ENCODE results near the gene FPGS. TPM values are rescaled to one million over a fixed set of nuclear protein-coding genes. Genes with fewer than 3 reads are reported as not detected.

Gene FPGS
- total and polyA plus RNA-seq, 11 donors: 36.8 to 55.1 (median 41.5) TPM

DNA sequence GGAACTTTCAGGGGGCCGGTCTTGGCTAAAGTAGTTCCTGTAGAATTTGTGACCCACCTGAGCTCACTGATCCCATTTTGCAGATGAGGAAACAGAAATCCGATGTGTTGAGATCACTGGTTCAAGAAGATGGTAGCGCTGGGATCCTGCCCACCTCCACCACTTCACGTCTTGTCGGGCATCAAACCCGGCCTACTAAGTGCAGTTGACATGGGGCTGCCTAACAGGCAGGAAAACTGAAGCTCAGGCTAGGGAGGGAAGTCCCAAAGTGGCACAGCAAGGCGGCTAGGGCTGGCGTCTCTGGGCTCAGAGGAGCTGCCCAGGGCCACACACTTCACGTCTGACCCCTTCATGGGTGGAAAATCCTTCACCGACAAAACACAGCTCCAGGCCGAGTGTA lies 52.3 kb downstream of the FPGS start:
- peak overlapping the region in 11 of 12 donors; percentile 49 to 94 (median 88) for H3K4me3 ChIP-seq
- H3K36me3 ChIP-seq: peaks cover 0 to 26% (median 19%) of the 10 kb centered on the region in 9 donors
- 54 to 67% (median 62%) methylated on average over 9 to 11 of the region's 11 CpGs for WGBS, 4 donors
- peaks cover 21 to 82% (median 55%) of the 10 kb centered on the region in 12 donors for H3K4me1 ChIP-seq
- no peak for ATAC-seq
- no peak for DNase-seq
- H3K9me3 ChIP-seq: peaks cover 0 to 2% (median 0%) of the 10 kb centered on the region in 12 donors
- no peaks in the 10 kb centered on the region for H3K27me3 ChIP-seq
- peak overlapping the region; percentile 85 to 98 (median 95) for H3K27ac ChIP-seq
- TF ChIP-seq CTCF (IDR thresholded peaks at IDR 0.05) (no peak), POLR2A (IDR thresholded peaks at IDR 0.05) (no peak)
- intact Hi-C loops (cut with DNase I): loop anchor here in 2 of 10 donors (5.0 to 10.0 kb wide), 2 partner anchors 90 to 93 kb away; no protein-coding TSS in a partner anchor

GRCh38 chr9:127855522-127855921 lies 52.8 kb downstream of the FPGS start:
- intact Hi-C loops (cut with DNase I): loop anchor here in 2 of 10 donors (5.0 to 10.0 kb wide), 2 partner anchors 91 to 93 kb away; no protein-coding TSS in a partner anchor
- peaks cover 22 to 87% (median 58%) of the 10 kb centered on the region in 12 donors for H3K4me1 ChIP-seq
- 92 to 95% (median 94%) methylated on average over 5 of the region's 5 CpGs for WGBS, 4 donors
- TF ChIP-seq POLR2A (IDR thresholded peaks at IDR 0.05) (no peak), CTCF (IDR thresholded peaks at IDR 0.05) (no peak)
- H3K4me3 ChIP-seq: peak overlapping the region in 2 of 12 donors; percentile 92
- peak overlapping the region; percentile 85 to 98 (median 95) for H3K27ac ChIP-seq
- no peaks in the 10 kb centered on the region for H3K9me3 ChIP-seq
- ATAC-seq (no peak), DNase-seq (no peak)
- peaks cover 0 to 21% (median 17%) of the 10 kb centered on the region in 9 donors for H3K36me3 ChIP-seq
- H3K27me3 ChIP-seq: no peaks in the 10 kb centered on the region

DNA sequence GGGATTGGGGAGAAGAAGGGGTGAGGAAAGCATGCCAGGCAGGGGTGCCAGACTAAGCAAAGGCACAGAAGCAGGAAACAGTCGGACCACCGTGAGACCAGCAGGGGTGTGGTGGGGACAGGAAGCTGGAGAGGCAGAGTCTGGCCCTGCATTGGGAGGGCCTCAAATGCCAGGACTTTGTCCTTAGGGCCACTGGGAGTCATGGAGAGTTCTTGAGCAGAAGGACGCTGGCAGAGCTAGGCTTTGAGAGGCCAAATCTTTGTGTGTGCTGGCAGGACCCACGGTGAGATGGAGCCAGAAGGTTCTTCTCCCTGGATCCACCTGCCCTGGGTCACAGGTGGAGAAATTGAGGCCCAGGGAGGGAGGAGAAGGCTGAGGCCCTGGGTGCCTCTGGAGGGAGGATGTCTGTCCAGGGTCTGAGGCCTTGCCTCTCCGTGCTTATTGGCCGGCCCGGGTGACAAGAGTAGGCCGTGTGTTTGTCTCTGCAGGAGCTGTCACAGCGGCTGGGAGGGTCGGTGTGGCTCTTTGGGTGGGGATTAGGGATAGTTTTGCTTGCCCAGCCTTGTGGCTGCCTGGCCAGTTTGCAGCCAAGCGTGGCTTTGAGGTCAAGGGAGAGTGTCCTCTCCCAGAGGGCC lies 53.5 kb downstream of the FPGS start:
- no peaks in the 10 kb centered on the region for H3K27me3 ChIP-seq
- H3K4me3 ChIP-seq: no peak overlapping the region
- ATAC-seq: no peak
- no peak for DNase-seq
- WGBS, 4 donors: 49 to 62% (median 57%) methylated on average over 10 to 11 of the region's 11 CpGs
- TF ChIP-seq POLR2A (IDR thresholded peaks at IDR 0.05): no peak
- no peak for TF ChIP-seq CTCF (IDR thresholded peaks at IDR 0.05)
- H3K9me3 ChIP-seq: no peaks in the 10 kb centered on the region
- peaks cover 0 to 15% (median 12%) of the 10 kb centered on the region in 9 donors for H3K36me3 ChIP-seq
- intact Hi-C loops (cut with DNase I): loop anchor here in 2 of 10 donors (5.0 to 10.0 kb wide), 2 partner anchors 91 to 94 kb away; no protein-coding TSS in a partner anchor
- peaks cover 22 to 87% (median 63%) of the 10 kb centered on the region in 12 donors for H3K4me1 ChIP-seq
- peak overlapping the region; percentile 85 to 98 (median 95) for H3K27ac ChIP-seq

DNA sequence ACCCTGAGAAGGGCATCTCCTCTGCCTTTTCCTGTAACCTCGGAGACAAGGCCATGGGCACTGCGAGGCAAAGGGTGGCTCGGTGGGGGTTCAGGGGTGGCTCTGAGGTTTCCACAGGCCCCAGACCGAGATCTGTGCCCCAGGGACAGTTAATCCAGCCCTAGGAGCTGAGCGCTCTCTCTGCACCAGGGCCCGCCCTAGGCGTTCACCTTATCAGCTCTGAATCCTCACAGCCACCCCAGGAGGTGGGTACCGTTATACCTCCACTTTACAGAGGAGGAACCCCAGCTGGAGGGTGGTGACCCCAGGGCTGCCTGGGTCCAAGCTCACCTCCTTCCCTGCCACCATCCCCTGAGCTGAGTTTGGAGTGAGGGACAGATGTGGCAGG lies 54.0 kb downstream of the FPGS start:
- Histone ChIP-seq H3K27me3 (no peaks in the 10 kb centered on the region), H3K9me3 (no peaks in the 10 kb centered on the region), H3K27ac (peak overlapping the region; percentile 85 to 98 (median 95)), H3K4me1 (peaks cover 24 to 89% (median 68%) of the 10 kb centered on the region in 12 donors), H3K36me3 (peaks cover 0 to 10% (median 7%) of the 10 kb centered on the region in 9 donors), H3K4me3 (no peak overlapping the region)
- ATAC-seq: no peak
- intact Hi-C loops (cut with DNase I): loop anchor here in 2 of 10 donors (5.0 to 10.0 kb wide), 2 partner anchors 92 to 94 kb away; no protein-coding TSS in a partner anchor
- TF ChIP-seq POLR2A (IDR thresholded peaks at IDR 0.05): no peak
- no peak for DNase-seq
- 79 to 88% (median 83%) methylated on average over 8 of the region's 8 CpGs for WGBS, 4 donors
